ENCODE results near the gene GPR55.
"Not testable (repeated sequence)": the region's sequence is repeated elsewhere in the genome, so short reads cannot be mapped to it uniquely, and the experiment has no call there.

GPR55 gene

DNA sequence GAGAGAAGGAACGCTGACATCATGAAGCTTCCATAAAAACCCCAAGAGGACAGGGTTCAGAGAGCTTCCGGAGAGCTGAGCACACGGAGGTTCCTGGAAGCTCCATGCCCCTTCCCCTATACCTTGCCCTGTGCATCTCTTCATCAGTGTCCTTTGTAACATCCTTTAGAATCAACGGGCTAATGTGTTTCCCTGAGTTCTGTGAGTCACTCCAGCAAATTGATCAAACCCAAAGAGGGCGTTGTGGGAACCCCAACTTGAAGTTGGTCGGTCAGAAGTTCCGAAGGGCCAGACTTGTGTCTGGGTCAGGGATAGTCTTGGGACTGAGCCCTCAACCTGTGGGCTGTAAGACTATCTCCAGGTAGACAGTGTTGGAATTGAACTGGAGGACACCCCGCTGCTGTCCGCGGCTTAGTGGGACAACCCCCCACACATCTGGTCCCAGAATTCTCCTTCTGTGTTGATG lies 25.9 kb upstream of the GPR55 start:
- no peak for DNase-seq (ENCODE audit: low read depth in 2 of 2)

GRCh38 chr2:230949966-230950873 lies 25.2 kb upstream of the GPR55 start:
- no peak for DNase-seq (ENCODE audit: low read depth in 2 of 2)

GRCh38 chr2:230947908-230948365 lies 22.9 kb upstream of the GPR55 start:
- no peak for DNase-seq (ENCODE audit: low read depth in 2 of 2)

DNA sequence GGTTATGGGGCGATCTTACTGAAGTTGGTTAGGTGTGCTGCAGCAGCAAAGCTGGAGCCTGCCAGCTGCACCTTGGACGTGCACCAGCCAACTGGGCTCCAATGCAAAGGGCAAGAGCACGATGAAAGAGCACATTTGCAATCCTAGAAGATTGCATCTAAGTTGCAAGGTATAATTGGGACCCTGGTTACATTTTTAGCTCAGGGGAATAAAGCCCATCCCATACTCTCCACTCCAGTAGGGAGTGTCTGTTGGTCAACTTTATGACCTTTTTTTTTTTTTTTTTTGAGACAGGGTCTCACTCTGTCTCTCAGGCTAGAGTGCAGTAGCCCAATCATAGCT lies 22.2 kb upstream of the GPR55 start:
- no peak for DNase-seq (ENCODE audit: low read depth in 2 of 2)

DNA sequence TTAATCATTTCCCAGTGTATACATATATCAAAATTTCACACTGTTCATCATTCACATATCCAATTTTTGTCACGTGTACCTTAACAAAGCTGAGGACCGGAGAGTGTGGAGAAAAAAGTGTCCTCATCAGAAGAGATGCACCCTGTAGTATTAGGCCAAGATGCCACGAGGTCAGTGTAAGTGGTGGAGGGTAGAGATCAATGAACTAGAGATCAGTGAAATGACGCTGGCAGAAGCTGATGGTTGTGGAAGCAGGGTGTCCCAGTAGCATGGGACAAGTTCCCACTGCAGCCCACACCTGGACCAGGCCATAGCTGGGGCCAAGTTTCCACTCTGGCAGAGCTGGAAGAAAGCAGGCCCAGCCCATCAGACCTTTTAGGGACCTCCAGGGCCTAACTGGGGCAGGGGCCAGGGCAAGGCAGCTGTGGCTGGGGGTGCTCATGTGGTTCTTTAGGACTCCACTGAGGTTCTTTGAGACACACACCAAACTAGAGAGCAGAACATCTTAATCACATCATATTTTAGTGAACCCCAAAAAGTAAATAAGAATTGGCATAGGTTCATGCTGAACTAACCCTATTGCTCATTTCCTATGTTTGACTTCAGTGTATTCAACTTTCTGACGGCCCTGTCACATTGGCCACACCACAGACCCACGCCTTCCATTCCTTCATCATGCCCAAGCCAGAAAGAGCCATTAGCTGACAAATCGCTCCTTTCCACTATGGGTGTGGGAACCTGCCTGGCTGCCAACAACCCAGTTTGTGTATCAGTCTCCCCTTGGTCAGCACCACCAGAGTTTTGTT lies 21.6 kb upstream of the GPR55 start:
- DNase-seq (ENCODE audit: low read depth in 2 of 2) = no peak

DNA sequence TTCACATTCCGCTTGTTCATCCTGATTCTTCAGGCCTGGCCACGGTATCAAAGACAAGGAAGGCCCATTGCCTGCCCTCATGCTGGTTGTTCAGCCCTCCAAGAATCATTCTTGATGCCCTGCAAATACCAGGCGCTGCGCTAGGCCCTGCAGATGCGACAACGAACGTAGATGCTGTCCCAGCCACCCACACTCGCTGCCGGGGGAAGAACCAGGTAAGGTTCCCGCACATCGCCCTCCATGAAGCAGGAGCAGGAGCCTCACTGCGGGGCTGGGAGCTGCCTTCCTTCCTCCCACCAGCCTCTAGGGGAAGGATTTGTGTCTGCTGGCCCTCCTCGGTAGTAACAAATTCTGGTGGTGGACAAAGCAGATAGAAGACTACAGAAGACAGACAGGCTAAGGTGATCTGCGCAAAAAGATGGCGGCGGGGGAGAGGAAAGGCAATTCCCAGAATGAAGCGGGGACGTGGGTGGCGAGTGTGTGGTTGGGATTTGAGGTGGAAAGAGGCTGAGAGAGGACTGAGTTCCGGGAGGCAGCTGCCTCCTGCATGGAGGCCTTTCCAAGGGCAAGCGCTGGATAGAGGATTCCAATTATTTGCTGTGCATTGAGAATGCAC lies 19.8 kb upstream of the GPR55 start:
- no peak for DNase-seq (ENCODE audit: low read depth in 2 of 2)

DNA sequence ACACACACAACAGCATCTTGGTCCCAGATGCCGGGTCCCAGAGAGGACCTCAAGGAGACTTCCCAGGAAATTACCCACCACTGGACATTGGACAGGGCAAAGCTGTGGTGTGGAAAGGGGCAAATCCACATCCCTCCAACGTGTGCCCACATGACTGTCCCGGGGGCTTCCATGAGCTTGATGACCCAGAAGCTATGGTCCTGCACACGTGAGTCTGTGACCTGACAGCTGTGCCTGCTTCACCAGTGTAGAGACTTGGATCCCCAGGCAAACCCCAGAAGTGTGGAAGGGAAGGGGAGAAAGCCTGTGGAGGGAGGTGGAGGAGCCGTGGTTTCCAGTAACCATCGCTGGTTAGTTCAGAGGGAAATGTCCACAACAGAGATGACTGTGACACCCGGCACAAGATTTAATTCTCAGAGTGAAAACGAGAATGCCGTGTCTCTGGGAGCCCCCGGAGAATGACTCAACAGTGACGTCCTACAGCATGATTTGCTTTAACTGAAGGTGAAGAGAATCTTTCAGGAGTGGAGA lies 19.1 kb upstream of the GPR55 start:
- DNase-seq (ENCODE audit: low read depth in 2 of 2) = peak in 1 of 2 experiments; percentile 43

DNA sequence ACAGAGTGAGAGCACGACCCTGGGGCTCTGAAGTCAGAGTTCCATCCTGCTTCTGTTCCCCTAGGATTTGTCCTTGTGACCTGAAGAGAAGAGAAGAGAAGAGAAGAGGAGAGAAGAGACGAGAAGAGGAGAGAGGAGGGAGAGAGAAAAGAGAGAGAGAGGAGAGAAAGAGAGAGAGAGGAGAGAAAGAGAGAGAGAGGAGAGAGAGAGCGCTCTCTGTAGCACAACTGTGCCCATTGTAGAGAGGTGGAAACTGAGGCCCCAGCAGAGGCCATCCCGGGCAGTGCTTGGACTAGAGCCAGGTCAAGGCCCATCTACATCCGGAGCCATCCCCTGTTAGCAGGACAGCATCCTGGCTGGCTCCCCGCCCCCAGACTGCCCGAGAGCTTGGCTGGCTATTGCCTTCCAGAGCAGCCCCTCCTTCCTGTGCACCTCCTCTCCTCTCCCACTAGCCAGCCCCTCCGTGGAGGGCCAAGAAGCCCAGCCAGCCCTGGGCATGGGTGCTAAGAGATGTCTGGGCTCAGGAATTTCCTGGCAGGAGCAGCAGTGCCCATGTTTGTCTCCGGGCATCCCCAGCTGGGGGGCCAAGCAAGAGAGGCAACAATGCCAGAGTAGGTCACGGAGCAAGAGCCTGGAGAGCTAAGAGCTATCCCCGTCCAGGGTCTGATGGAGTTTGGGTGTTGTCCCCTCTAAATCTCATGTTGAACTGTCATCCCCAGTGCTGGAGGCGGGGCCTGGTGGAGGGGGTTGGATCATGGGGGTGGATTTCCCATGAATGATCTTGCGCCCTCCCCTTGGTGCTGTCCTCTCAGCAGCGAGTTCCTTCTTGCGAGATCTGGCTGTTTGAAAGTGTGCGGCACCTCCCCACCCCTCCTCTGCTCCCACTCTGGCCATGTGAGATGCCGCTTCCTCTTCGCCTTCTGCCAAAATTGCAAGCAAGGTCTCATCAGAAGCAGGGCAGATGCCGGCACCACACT lies 18.2 kb upstream of the GPR55 start:
- peak in 1 of 2 experiments; percentile 49 for DNase-seq (ENCODE audit: low read depth in 2 of 2)

GRCh38 chr2:230942371-230942770 lies 17.3 kb upstream of the GPR55 start:
- no peak for DNase-seq (ENCODE audit: low read depth in 2 of 2)

GRCh38 chr2:230941202-230942180 lies 16.4 kb upstream of the GPR55 start:
- no peak for DNase-seq (ENCODE audit: low read depth in 2 of 2)

DNA sequence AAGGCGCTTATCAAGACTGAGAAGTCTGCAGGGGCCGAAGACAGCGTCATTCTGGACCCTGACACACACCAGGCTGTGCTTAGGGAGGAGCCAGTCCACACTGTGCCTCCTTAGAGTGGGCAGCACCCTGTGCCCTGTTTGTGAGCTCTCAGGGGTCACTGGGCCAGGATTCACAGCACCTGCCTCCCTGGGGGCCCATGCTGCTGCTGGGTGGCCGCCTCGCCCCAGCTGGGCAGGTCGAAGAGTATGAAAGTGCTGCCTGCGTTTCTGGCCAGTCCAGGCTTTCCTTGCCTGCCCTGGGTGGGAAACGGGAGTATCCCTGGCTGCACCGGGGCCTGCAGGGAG lies 15.4 kb upstream of the GPR55 start:
- no peak for DNase-seq (ENCODE audit: low read depth in 2 of 2)

DNA sequence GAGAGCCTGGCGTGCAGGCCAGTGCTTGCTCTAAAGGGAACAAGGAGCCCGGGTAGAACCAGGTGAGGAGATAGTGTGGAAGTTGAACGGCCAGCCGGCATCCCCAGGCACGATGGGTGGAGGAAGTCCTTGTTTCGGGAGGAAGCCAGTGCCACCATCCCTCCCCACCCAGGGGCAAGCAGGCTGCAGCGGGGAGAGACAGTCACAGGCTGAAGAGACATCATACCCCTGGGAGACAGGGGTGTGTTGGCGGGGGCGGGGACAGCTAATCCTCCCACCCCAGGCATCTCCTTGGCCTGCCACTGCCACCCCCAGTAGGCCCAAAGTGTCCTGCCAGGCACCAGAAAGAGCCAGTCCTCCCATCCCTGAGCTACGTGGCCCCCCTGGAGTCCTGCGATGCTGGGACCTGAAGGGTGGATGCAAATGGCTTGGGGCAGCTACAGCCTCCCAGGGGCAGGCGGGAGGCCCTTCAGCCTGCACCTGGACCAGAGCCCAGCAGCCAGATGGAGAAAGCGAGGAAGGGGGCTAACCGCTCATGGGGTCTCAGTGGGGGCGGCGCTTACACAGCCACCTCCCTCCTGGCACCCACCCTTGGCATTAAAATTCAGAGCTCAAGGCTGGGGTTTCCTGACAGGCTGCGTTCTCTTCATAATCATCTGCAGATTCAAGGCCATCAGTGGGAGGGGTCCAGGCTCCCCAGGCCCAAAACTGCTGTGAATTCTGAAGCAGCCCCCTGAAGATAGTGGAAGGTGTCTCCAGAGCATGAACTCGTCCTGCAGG lies 14.8 kb upstream of the GPR55 start:
- no peak for DNase-seq (ENCODE audit: low read depth in 2 of 2)

- DNase-seq (ENCODE audit: low read depth in 2 of 2) = no peak
These were observed 14.1 kb upstream of the GPR55 start for GRCh38 chr2:230939066-230939591.

DNA sequence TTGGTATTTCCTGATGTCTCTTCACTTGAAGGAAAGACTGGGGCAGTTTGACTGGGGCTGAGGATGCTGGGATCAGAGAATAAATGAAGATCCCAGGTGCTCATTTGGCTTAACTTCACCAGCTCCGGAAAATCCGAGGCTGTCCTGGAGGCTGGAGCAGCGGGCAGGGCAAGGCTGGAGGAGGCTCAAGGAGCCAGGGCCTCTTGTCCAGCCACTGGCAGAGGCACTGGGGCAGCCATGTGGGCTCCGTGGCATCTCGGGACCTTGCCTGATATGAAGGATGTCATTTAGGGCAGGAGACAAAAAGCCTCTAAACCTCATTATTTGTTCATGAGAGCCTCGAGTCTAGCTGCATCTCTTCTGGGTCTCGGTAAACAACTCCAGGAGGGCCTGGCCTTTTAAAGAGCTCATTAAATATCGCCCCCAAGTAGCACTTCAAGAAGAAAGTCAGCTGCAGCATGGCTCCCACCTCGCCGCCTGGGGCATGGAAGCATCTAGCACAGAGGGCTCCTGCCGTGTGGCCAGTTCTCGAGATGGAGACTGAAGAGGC lies 13.5 kb upstream of the GPR55 start:
- DNase-seq (ENCODE audit: low read depth in 2 of 2) = no peak

- DNase-seq (ENCODE audit: low read depth in 2 of 2) = no peak
These were observed 13.1 kb upstream of the GPR55 start for GRCh38 chr2:230938098-230938497.

GRCh38 chr2:230937362-230937761 lies 12.3 kb upstream of the GPR55 start:
- DNase-seq (ENCODE audit: low read depth in 2 of 2) = no peak

DNA sequence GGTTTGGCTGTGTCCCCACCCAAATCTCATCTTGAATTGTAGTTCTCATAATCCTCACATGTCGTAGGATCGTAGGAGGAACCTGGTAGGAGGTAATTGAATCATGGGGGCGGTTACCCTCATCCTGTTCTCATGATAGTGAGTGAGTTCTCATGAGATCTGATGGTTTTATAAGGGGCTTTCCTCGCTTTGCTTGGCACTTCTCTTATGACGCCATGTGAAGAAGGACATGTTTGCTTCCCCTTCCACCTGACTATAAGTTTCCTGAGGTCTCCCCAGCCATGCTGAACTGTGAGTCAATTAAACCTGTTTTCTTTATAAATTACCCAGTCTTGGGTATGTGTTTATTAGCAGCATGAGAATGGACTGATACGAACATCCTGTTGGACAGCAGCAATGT lies 11.2 kb upstream of the GPR55 start:
- not testable (repeated sequence) for DNase-seq (ENCODE audit: low read depth in 2 of 2)

GRCh38 chr2:230935130-230935430 lies 10.0 kb upstream of the GPR55 start:
- no peak for DNase-seq (ENCODE audit: low read depth in 2 of 2)

All from stimulated activated CD4-positive, alpha-beta T cell treated with anti-CD3 and anti-CD28 coated beads, Interleukin-12 subunit alpha, Interleukin-12 subunit beta, amount 100 ng/mL, for 24 hours (primary cell).